ENCODE data around the gene ZNF469.
"Not testable (repeated sequence)": the region's sequence is repeated elsewhere in the genome, so short reads cannot be mapped to it uniquely, and the experiment has no call there.

ZNF469 gene

DNA sequence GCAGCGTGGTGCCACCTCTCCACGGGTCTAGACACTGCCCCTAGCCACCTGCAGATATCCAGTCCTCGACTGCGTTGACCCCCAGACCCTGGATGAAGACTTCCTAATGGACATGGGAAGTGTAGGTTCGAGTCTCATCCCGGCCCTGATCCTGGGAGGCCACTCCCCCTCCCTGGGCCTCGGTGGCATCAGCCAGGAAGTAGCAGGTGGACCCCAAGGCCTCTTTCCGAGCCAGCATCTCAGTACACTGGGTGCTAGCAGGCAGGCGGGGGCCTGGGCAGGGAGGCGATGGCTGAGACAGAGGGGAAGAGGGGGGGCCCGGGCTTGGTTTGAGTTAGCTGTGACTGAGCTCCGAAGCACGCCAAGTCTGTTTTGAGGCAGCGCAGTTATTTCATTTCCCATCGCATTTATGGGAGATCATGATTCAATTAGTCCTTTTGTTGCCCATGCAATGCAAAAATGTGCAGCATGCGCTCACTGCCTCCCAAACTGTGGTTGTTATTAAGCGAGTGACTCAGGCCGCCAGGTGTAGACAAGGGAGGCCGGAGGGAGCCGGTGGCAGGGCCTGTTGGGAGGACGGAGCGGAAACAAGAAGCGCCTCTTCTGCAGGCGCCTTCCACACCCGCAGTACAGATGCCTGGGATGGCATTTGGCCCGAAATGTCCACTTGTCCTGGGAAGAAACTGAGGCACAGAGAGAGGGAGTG, 25.3 kb upstream of the ZNF469 start:
- TF ChIP-seq, protein P1, sequence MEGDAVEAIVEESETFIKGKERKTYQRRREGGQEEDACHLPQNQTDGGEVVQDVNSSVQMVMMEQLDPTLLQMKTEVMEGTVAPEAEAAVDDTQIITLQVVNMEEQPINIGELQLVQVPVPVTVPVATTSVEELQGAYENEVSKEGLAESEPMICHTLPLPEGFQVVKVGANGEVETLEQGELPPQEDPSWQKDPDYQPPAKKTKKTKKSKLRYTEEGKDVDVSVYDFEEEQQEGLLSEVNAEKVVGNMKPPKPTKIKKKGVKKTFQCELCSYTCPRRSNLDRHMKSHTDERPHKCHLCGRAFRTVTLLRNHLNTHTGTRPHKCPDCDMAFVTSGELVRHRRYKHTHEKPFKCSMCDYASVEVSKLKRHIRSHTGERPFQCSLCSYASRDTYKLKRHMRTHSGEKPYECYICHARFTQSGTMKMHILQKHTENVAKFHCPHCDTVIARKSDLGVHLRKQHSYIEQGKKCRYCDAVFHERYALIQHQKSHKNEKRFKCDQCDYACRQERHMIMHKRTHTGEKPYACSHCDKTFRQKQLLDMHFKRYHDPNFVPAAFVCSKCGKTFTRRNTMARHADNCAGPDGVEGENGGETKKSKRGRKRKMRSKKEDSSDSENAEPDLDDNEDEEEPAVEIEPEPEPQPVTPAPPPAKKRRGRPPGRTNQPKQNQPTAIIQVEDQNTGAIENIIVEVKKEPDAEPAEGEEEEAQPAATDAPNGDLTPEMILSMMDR (IDR thresholded peaks at IDR 0.05; ENCODE audit: low read depth, low read length), result no peak
- no peak overlapping the region for H3K4me3 ChIP-seq (ENCODE audit: low read depth, low read length)

DNA sequence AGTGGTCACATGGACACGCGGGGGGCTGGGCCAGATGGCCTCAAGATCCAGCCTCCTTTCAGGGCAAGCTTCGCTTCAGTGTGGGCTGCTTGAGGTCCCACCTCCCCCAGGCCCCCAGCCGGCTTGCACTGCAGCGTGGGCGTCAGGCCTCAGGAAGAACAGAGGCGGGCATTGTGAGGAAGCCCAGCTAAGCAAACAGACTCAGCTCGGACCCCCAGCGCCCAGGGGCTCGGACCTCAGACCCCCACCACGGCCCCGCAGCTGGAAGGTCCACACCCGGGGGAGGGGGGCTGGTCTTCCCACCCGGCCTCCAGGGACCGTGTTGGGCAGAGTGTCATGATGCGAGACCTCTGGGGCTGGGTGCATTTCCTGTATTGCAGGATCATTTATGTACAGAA, 24.7 kb upstream of the ZNF469 start:
- H3K4me3 ChIP-seq (ENCODE audit: low read depth, low read length), result no peak overlapping the region
- TF ChIP-seq, protein P1 (IDR thresholded peaks at IDR 0.05; ENCODE audit: low read depth, low read length), result no peak

DNA sequence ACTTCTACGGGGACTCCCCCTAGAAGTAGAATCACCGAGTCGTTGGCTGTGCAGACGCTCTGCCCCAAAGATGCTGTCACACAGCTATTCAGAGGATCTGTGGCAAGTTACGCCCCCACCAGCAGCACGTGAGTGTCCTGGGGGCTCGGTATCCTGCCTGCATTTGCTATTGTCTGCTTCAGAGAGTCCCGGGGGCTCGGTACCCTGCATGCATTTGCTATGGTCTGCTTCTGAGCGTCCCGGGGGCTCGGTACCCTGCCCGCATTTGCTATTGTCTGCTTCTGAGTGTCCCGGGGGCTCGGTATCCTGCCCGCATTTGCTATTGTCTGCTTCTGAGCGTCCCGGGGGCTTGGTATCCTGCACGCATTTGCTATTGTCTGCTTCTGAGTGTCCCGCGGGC, 23.8 kb upstream of the ZNF469 start:
- TF ChIP-seq, protein P1 (IDR thresholded peaks at IDR 0.05; ENCODE audit: low read depth, low read length), result no peak
- H3K4me3 ChIP-seq (ENCODE audit: low read depth, low read length), result no peak overlapping the region

- not testable (repeated sequence) for H3K4me3 ChIP-seq (ENCODE audit: low read depth, low read length)
Observed at GRCh38 chr16:88360401-88360800, 22.4 kb upstream of the ZNF469 start.

DNA sequence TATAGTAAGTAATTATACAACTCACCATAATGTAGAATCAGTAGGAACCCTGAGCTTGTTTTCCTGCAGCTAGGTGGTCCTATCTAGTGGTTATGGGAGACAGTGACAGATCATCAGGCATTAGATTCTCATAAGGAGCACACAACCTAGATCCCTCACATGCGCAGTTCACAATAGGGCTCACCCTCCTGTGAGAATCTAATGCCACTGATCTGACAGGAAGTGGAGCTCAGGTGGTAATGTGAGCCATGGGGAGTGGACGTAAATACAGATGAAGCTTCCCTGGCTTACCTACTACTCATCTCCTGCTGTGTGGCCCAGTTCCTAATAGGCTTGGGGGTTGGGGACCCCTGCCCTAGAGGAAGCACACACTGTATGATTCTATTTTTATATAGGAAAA, 21.8 kb upstream of the ZNF469 start:
- TF ChIP-seq, protein P1 (IDR thresholded peaks at IDR 0.05; ENCODE audit: low read depth, low read length), result no peak
- H3K4me3 ChIP-seq (ENCODE audit: low read depth, low read length), result no peak overlapping the region

DNA sequence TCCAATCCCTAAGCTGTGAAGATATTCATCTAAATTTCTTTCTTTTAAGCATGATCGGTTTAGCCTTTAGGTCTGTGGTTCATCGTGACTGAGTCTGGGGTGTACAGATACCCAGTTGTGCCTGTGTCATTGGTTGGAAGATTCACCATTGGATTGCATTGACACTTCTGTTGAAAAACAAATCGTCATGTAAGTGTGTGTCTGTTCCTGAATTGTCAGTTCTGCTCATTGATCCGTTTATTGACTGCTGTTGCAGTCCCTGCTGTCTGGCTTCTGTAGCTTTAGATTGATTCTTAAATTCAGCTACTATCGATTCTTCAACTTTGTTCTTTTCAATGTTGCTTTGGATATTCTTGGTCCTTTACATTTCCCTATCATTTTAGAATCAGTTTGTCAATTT, 21.0 kb upstream of the ZNF469 start:
- TF ChIP-seq, protein P1 (IDR thresholded peaks at IDR 0.05; ENCODE audit: low read depth, low read length), result no peak
- no peak overlapping the region for H3K4me3 ChIP-seq (ENCODE audit: low read depth, low read length)

DNA sequence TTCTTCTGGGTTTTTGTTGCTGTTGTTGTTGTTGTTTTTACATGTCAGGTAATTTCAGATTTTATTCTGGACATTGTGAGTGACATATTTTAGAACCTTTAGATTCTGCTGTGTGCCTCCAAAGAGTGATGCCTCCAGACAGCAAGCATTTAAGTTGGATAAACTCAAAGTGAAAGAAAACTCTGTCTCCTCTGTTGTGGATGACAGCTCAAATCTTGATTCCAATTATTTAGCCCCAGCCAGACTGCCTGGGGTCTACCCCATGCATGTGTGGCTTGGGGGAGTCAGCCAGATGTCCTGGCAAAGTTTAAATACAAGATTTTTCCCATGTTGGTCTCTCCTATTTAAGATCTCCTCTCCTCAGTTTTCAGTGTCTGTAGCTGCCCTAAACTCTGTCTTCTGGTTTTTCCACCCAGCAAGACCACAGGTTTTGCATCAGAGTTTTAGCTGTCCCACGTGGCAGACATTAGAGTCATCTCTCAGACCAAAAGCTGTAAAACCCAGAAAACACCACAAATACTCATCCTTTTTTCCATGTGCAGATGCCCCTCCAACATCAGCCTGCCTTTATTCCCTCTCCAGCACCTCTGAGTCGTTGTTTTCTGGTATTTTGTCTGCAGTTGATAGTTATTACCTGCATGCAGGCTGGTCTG, 19.4 kb upstream of the ZNF469 start:
- no peak overlapping the region for H3K4me3 ChIP-seq (ENCODE audit: low read depth, low read length)
- TF ChIP-seq, protein P1 (IDR thresholded peaks at IDR 0.05; ENCODE audit: low read depth, low read length), result no peak
